GM12892 (cell line): Measurements from ENCODE around the gene PHLPP1.

Experiments
- POLR2A ChIP-seq: IDR thresholded peaks from 2 replicates; pipeline ENCODE4 v1.6.1; 2011; ENCODE audit warnings: low read depth, low read length, control low read depth
- POLR2AphosphoS5 ChIP-seq: IDR thresholded peaks from 2 replicates; pipeline ENCODE4 v1.6.1; 2011; ENCODE audit warnings: low read depth, low read length, control low read depth
- TAF1 ChIP-seq: IDR thresholded peaks from 2 replicates; pipeline ENCODE4 v1.6.1; 2011; ENCODE audit warnings: low read depth, mild to moderate bottlenecking, control low read depth, low read length, borderline replicate concordance

DNA sequence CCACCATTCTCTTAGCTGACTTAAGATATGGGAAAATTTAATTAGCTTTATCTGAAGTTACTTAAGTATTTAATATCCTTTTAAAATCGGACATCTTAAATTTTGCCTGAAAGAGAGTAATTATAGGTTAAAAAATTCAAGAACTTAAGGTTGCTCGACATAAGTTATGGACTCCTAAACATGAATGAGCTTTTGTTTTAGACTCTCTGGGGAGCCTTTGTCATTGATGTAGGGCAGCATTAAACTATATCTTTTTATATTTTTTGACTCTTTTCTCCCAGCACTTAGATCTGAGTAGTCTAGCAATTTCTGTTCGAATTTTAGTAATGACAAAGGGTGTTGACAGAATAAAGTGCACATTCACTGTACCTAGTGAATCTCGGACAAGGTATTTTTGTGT lies 4.7 kb downstream of the PHLPP1 start:
- TF ChIP-seq POLR2A: no peak
- no peak for TF ChIP-seq POLR2AphosphoS5
- no peak for TF ChIP-seq TAF1
